Left ventricle myocardium superior (tissue), 1 donor: ENCODE data around the gene LRP2. TPM values are rescaled to one million over a fixed set of nuclear protein-coding genes. Genes with fewer than 3 reads are reported as not detected.

Source experiments
- ATAC-seq: fragments of 200-7000 bp; cut with Tn5 transposase; one replicate; pipeline ENCODE4 v1.9.1; 2020; ENCODE audit warnings: mild to moderate bottlenecking, moderate library complexity
- DNase-seq: peaks from one replicate; pipeline ENCODE4 v3.0.0-alpha.2; 2020
- intact Hi-C: fragments of 100-400 bp; cut with micrococcal nuclease; formaldehyde crosslinking; loops from one replicate; pipeline ENCODE4 v1.11.0; 2022
- total RNA-seq: library from RNA; stranded (reverse); fragmentation: NEBNext Ultra II Directional; extraction: Animal tissue kit (Norgen Biotek cat#: 25700); gene quantifications from one replicate; pipeline ENCODE4 v1.2.1, GENCODE V29; 2021
- donor health status: DM: no; HTN: yes; CAD: no; lungs with severe emphysema.

Gene LRP2
- total RNA-seq, 1 donor from 2014 or later = 2.0 TPM

- ATAC-seq (no peak), DNase-seq (no peak)
- intact Hi-C loops = no loop called here
These were observed 101.3 kb downstream of the LRP2 start for GRCh38 chr2:169260846-169261642.

- no peak for DNase-seq
- ATAC-seq = no peak
- intact Hi-C loops = no loop called here
These were observed 102.1 kb downstream of the LRP2 start for GRCh38 chr2:169260246-169260645.

- ATAC-seq (no peak), DNase-seq (no peak)
- intact Hi-C loops = no loop called here
These were observed 102.9 kb downstream of the LRP2 start for GRCh38 chr2:169259402-169259801.

GRCh38 chr2:169258045-169258601, 104.2 kb downstream of the LRP2 start:
- ATAC-seq (no peak), DNase-seq (no peak)
- intact Hi-C loops = no loop called here

GRCh38 chr2:169254774-169255173, 107.6 kb downstream of the LRP2 start:
- DNase-seq = no peak
- intact Hi-C loops = no loop called here
- ATAC-seq = no peak

- DNase-seq = no peak
- no peak for ATAC-seq
- intact Hi-C loops = no loop called here
These were observed 115.1 kb downstream of the LRP2 start for GRCh38 chr2:169247211-169247610.

- ATAC-seq = no peak
- no peak for DNase-seq
- intact Hi-C loops = no loop called here
These were observed 121.9 kb downstream of the LRP2 start for GRCh38 chr2:169240405-169240804.

- intact Hi-C loops = no loop called here
- ATAC-seq (no peak), DNase-seq (no peak)
These were observed 124.4 kb downstream of the LRP2 start for GRCh38 chr2:169237939-169238338.

GRCh38 chr2:169237286-169237685, 125.0 kb downstream of the LRP2 start:
- ATAC-seq (no peak), DNase-seq (no peak)
- intact Hi-C loops = no loop called here

- intact Hi-C loops = no loop called here
- ATAC-seq (no peak), DNase-seq (no peak)
These were observed 129.7 kb downstream of the LRP2 start for GRCh38 chr2:169232551-169233154.

GRCh38 chr2:169230204-169230603, 132.1 kb downstream of the LRP2 start:
- intact Hi-C loops = no loop called here
- no peak for ATAC-seq
- DNase-seq = no peak

- intact Hi-C loops = no loop called here
- DNase-seq (no peak), ATAC-seq (no peak)
These were observed 132.7 kb downstream of the LRP2 start for GRCh38 chr2:169229590-169229989.

- ATAC-seq = no peak
- no peak for DNase-seq
- intact Hi-C loops = no loop called here
These were observed 136.4 kb downstream of the LRP2 start for GRCh38 chr2:169225906-169226305.

- DNase-seq = no peak
- ATAC-seq = no peak
- intact Hi-C loops = no loop called here
These were observed 137.0 kb downstream of the LRP2 start for GRCh38 chr2:169225233-169225750.

GRCh38 chr2:169222665-169223064, 139.7 kb downstream of the LRP2 start:
- ATAC-seq (no peak), DNase-seq (no peak)
- intact Hi-C loops = no loop called here

GRCh38 chr2:169221745-169222369, 140.5 kb downstream of the LRP2 start:
- DNase-seq = no peak
- intact Hi-C loops = no loop called here
- no peak for ATAC-seq

GRCh38 chr2:169210917-169211316, 151.4 kb downstream of the LRP2 start:
- no peak for DNase-seq
- no peak for ATAC-seq
- intact Hi-C loops = no loop called here

GRCh38 chr2:169208026-169208425, 154.3 kb downstream of the LRP2 start:
- intact Hi-C loops = no loop called here
- DNase-seq (no peak), ATAC-seq (no peak)

- ATAC-seq = no peak
- no peak for DNase-seq
- intact Hi-C loops = no loop called here
These were observed 157.2 kb downstream of the LRP2 start for GRCh38 chr2:169205176-169205575.

GRCh38 chr2:169203952-169204351, 158.4 kb downstream of the LRP2 start:
- no peak for ATAC-seq
- intact Hi-C loops = no loop called here
- no peak for DNase-seq
